Skeletal muscle tissue (tissue), 4 donors: ENCODE data around the gene CDC25C. TPM values are rescaled to one million over a fixed set of nuclear protein-coding genes. Genes with fewer than 3 reads are reported as not detected.
A peak's percentile ranks its signal among the peaks of the same experiment; 100 is the strongest.

ENCODE experiments used
- H3K27ac ChIP-seq: one replicate; pipeline ENCODE4 v1.7.0; 2013; ENCODE audit warnings: mild to moderate bottlenecking, low read depth, low read length, inconsistent platforms
- H3K27me3 ChIP-seq, 3 donors: one replicate each; pipeline ENCODE4 v1.7.0; 2013; ENCODE audit warnings: low read length in 3 of 3; ENCODE audit not compliant: control insufficient read depth in 3 of 3, insufficient read depth in 3 of 3
- H3K36me3 ChIP-seq, 3 donors: one replicate each; pipeline ENCODE4 v1.7.0; 2013; ENCODE audit warnings: low read length in 3 of 3; ENCODE audit not compliant: control insufficient read depth in 3 of 3, insufficient read depth in 3 of 3
- H3K4me1 ChIP-seq, 3 donors: one replicate each; pipeline ENCODE4 v1.7.0; 2013; ENCODE audit warnings: low read length in 3 of 3, mild to moderate bottlenecking in 3 of 3; ENCODE audit not compliant: control insufficient read depth in 3 of 3, insufficient read depth in 3 of 3
- H3K4me3 ChIP-seq, 3 donors: one replicate each; pipeline ENCODE4 v1.7.0; 2013; ENCODE audit warnings: low read length in 3 of 3
- H3K9ac ChIP-seq, 3 donors: one replicate each; pipeline ENCODE4 v1.7.0; 2013; ENCODE audit warnings: low read length in 3 of 3, mild to moderate bottlenecking in 3 of 3, moderate library complexity in 2 of 3, low read depth in 1 of 3
- H3K9me3 ChIP-seq, 3 donors: one replicate each; pipeline ENCODE4 v1.7.0; 2013; ENCODE audit warnings: low read length in 3 of 3; ENCODE audit not compliant: control insufficient read depth in 3 of 3
- total RNA-seq: library from RNA; depleted of rRNA; stranded (reverse); fragments of >200 nt; gene quantifications from one replicate; pipeline ENCODE4 v1.2.3, GENCODE V29; 2014
- donor health status: Osteomylitis.

CDC25C gene
- total RNA-seq = 3.7 TPM

- H3K36me3 ChIP-seq = no peaks in the 10 kb centered on the region
- no peaks in the 10 kb centered on the region for H3K9me3 ChIP-seq
- peak within 1 kb of the TSS; percentile 41 to 69 (median 47) for H3K9ac ChIP-seq
- peak within 1 kb of the TSS; percentile 80 to 92 (median 82) for H3K4me3 ChIP-seq
- H3K27ac ChIP-seq = no peak within 1 kb of the TSS
- H3K4me1 ChIP-seq = peaks cover 12 to 18% (median 13%) of the 10 kb centered on the region in 3 donors
- H3K27me3 ChIP-seq = no peaks in the 10 kb centered on the region
Measured at GRCh38 chr5:138331449-138332368, at the start of gene CDC25C. Gene CDC25C (minus strand): TSS chr5:138331804. CDS start chr5:138331180, 624 bp downstream.

- H3K27me3 ChIP-seq = no peaks in the 10 kb centered on the region
- peaks cover 10 to 16% (median 14%) of the 10 kb centered on the region in 3 donors for H3K36me3 ChIP-seq
- H3K4me3 ChIP-seq = no peak overlapping the region
- peaks cover 15 to 22% (median 20%) of the 10 kb centered on the region in 3 donors for H3K4me1 ChIP-seq
- H3K27ac ChIP-seq = no peak overlapping the region
- no peaks in the 10 kb centered on the region for H3K9me3 ChIP-seq
- no peak overlapping the region for H3K9ac ChIP-seq
Measured at GRCh38 chr5:138372653-138373052, 41.0 kb upstream of the CDC25C start.

GRCh38 chr5:138372225-138372624 is 40.6 kb upstream of the CDC25C start:
- H3K4me1 ChIP-seq = peaks cover 15 to 22% (median 20%) of the 10 kb centered on the region in 3 donors
- H3K27ac ChIP-seq = no peak overlapping the region
- no peak overlapping the region for H3K4me3 ChIP-seq
- H3K9ac ChIP-seq = no peak overlapping the region
- peaks cover 5 to 12% (median 9%) of the 10 kb centered on the region in 3 donors for H3K36me3 ChIP-seq
- H3K9me3 ChIP-seq = no peaks in the 10 kb centered on the region
- no peaks in the 10 kb centered on the region for H3K27me3 ChIP-seq

- no peaks in the 10 kb centered on the region for H3K27me3 ChIP-seq
- no peak overlapping the region for H3K4me3 ChIP-seq
- H3K4me1 ChIP-seq = peaks cover 22 to 29% (median 27%) of the 10 kb centered on the region in 3 donors
- H3K9ac ChIP-seq = no peak overlapping the region
- H3K27ac ChIP-seq = no peak overlapping the region
- peaks cover 4 to 9% (median 4%) of the 10 kb centered on the region in 3 donors for H3K36me3 ChIP-seq
- no peaks in the 10 kb centered on the region for H3K9me3 ChIP-seq
Measured at GRCh38 chr5:138371454-138371853, 39.9 kb upstream of the CDC25C start.

GRCh38 chr5:138370537-138370936 is 38.9 kb upstream of the CDC25C start:
- Histone ChIP-seq H3K9me3 (no peaks in the 10 kb centered on the region), H3K27me3 (no peaks in the 10 kb centered on the region), H3K9ac (no peak overlapping the region), H3K4me3 (no peak overlapping the region), H3K4me1 (peaks cover 23 to 32% (median 29%) of the 10 kb centered on the region in 3 donors), H3K27ac (no peak overlapping the region), H3K36me3 (peaks cover 0 to 4% (median 4%) of the 10 kb centered on the region in 3 donors)

- peak overlapping the region in 1 of 3 donors; percentile 27 for H3K4me3 ChIP-seq
- H3K4me1 ChIP-seq = peaks cover 23 to 32% (median 29%) of the 10 kb centered on the region in 3 donors
- H3K9me3 ChIP-seq = no peaks in the 10 kb centered on the region
- peaks cover 0 to 4% (median under 1%) of the 10 kb centered on the region in 3 donors for H3K36me3 ChIP-seq
- no peak overlapping the region for H3K27ac ChIP-seq
- H3K27me3 ChIP-seq = no peaks in the 10 kb centered on the region
- peak overlapping the region in 1 of 3 donors; percentile 36 for H3K9ac ChIP-seq
Measured at GRCh38 chr5:138369706-138370105, 38.1 kb upstream of the CDC25C start.

- H3K9ac ChIP-seq = peak overlapping the region in 1 of 3 donors; percentile 36
- H3K4me3 ChIP-seq = no peak overlapping the region
- no peak overlapping the region for H3K27ac ChIP-seq
- no peaks in the 10 kb centered on the region for H3K27me3 ChIP-seq
- no peaks in the 10 kb centered on the region for H3K9me3 ChIP-seq
- peaks cover 0 to 4% (median 0%) of the 10 kb centered on the region in 3 donors for H3K36me3 ChIP-seq
- H3K4me1 ChIP-seq = peaks cover 23 to 32% (median 29%) of the 10 kb centered on the region in 3 donors
Measured at GRCh38 chr5:138369261-138369660, 37.7 kb upstream of the CDC25C start.

- Histone ChIP-seq H3K9ac (peak overlapping the region in 1 of 3 donors; percentile 3), H3K36me3 (no peaks in the 10 kb centered on the region), H3K4me1 (peaks cover 23 to 32% (median 23%) of the 10 kb centered on the region in 3 donors), H3K27ac (no peak overlapping the region), H3K9me3 (no peaks in the 10 kb centered on the region), H3K27me3 (no peaks in the 10 kb centered on the region), H3K4me3 (no peak overlapping the region)
Measured at GRCh38 chr5:138366632-138367382, 35.2 kb upstream of the CDC25C start.

- H3K36me3 ChIP-seq = no peaks in the 10 kb centered on the region
Measured at GRCh38 chr5:138364576-138364975, 33.0 kb upstream of the CDC25C start.

More at GRCh38 chr5:138364576-138364975, 33.0 kb upstream of the CDC25C start:
- Histone ChIP-seq H3K27me3 (no peaks in the 10 kb centered on the region), H3K9ac (no peak overlapping the region), H3K9me3 (no peaks in the 10 kb centered on the region), H3K4me3 (no peak overlapping the region), H3K27ac (no peak overlapping the region), H3K4me1 (peaks cover 19 to 23% (median 23%) of the 10 kb centered on the region in 3 donors)
